Panc1 (cell line): ENCODE data around the gene TAC4.

Experiments
- CTCF ChIP-seq: fragments of 450-650 bp; IDR thresholded peaks from 2 replicates; pipeline ENCODE4 v1.5.1; 2017; ENCODE audit warnings: mild to moderate bottlenecking
- TF ChIP-seq, protein P1 (sequence below), 2 experiments: IDR thresholded peaks; 2 replicates each; pipeline ENCODE4 v1.6.1; 2011 to 2012; ENCODE audit warnings: low read depth in 2 of 2, control low read depth in 1 of 2, low read length in 1 of 2, mild to moderate bottlenecking in 1 of 2, moderate library complexity in 1 of 2; ENCODE audit not compliant: insufficient read depth in 1 of 2

DNA sequence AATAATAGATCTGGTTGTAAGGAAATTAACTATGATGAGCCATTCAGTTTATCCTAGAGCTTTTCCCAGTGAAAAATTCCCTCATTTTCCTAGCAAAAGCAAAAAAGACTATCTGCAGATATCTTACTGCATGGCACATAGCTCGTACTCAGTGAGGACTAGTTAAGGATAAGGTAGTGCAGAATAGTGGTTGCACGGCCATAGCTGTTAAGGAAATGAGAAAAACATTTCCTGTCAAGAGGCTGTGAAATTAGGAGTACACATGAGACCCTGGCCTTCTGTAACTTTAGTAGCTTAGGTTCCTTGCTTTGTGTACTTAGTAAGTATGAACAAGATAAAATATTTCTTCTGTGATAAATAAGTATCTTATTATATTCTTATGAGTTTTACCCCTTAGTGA, 49.1 kb downstream of the TAC4 start:
- no peak for TF ChIP-seq CTCF
- TF ChIP-seq, protein P1, sequence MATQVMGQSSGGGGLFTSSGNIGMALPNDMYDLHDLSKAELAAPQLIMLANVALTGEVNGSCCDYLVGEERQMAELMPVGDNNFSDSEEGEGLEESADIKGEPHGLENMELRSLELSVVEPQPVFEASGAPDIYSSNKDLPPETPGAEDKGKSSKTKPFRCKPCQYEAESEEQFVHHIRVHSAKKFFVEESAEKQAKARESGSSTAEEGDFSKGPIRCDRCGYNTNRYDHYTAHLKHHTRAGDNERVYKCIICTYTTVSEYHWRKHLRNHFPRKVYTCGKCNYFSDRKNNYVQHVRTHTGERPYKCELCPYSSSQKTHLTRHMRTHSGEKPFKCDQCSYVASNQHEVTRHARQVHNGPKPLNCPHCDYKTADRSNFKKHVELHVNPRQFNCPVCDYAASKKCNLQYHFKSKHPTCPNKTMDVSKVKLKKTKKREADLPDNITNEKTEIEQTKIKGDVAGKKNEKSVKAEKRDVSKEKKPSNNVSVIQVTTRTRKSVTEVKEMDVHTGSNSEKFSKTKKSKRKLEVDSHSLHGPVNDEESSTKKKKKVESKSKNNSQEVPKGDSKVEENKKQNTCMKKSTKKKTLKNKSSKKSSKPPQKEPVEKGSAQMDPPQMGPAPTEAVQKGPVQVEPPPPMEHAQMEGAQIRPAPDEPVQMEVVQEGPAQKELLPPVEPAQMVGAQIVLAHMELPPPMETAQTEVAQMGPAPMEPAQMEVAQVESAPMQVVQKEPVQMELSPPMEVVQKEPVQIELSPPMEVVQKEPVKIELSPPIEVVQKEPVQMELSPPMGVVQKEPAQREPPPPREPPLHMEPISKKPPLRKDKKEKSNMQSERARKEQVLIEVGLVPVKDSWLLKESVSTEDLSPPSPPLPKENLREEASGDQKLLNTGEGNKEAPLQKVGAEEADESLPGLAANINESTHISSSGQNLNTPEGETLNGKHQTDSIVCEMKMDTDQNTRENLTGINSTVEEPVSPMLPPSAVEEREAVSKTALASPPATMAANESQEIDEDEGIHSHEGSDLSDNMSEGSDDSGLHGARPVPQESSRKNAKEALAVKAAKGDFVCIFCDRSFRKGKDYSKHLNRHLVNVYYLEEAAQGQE (IDR thresholded peaks at IDR 0.05; ENCODE audit: insufficient read depth in 1 of 2, low read depth in 2 of 2, low read length in 1 of 2): no peak
